SU-DHL-6 (cell line): ENCODE results near the gene VAT1.
A peak's percentile ranks its signal among the peaks of the same experiment; 100 is the strongest.
"Not testable (repeated sequence)": the region's sequence is repeated elsewhere in the genome, so short reads cannot be mapped to it uniquely, and the experiment has no call there.

Experiments
- H2AFZ ChIP-seq: fragments of 200-600 bp; sonication (generic); 2 replicates; pipeline ENCODE4 v1.6.1; 2014; ENCODE audit warnings: low read depth, mild to moderate bottlenecking, moderate library complexity, mixed read lengths, antibody characterized with exemption, low read length; ENCODE audit not compliant: severe bottlenecking
- H3F3A ChIP-seq: fragments of 200-600 bp; shearing (Covaris generic); 2 replicates; pipeline ENCODE4 v1.6.0; 2016; ENCODE audit warnings: antibody characterized with exemption, mild to moderate bottlenecking; ENCODE audit not compliant: insufficient read depth
- H3K27ac ChIP-seq: fragments of 200-600 bp; sonication (generic); 2 replicates; pipeline ENCODE4 v1.5.1; 2016; ENCODE audit warnings: low read depth, mild to moderate bottlenecking, low read length, moderate library complexity, mixed read lengths
- H3K27me3 ChIP-seq: fragments of 200-600 bp; sonication (generic), shearing (Covaris generic); 2 replicates; pipeline ENCODE4 v1.6.0; 2014; ENCODE audit warnings: mild to moderate bottlenecking, low read length
- H3K36me3 ChIP-seq: fragments of 200-600 bp; sonication (generic); 2 replicates; pipeline ENCODE4 v1.6.1; 2014; ENCODE audit warnings: mild to moderate bottlenecking, low read length, mixed read lengths
- H3K4me2 ChIP-seq: fragments of 300-600, 200-600 bp; shearing (Covaris generic), sonication (generic); 2 replicates; pipeline ENCODE4 v1.6.0; 2014; ENCODE audit warnings: low read length, low read depth, mild to moderate bottlenecking; ENCODE audit not compliant: poor library complexity, severe bottlenecking
- H3K4me3 ChIP-seq: fragments of 200-600 bp; sonication (generic); 2 replicates; pipeline ENCODE4 v1.5.1; 2014; ENCODE audit warnings: antibody characterized with exemption, low read length, mild to moderate bottlenecking, mixed read lengths; ENCODE audit not compliant: insufficient read depth, poor library complexity, severe bottlenecking
- H3K79me2 ChIP-seq: fragments of 200-600 bp; sonication (generic); 2 replicates; pipeline ENCODE4 v1.6.1; 2014; ENCODE audit warnings: mild to moderate bottlenecking, low read length, moderate library complexity; ENCODE audit not compliant: insufficient read depth
- H3K9ac ChIP-seq: fragments of 200-600 bp; sonication (generic); 2 replicates; pipeline ENCODE4 v1.7.0; 2014; ENCODE audit warnings: mild to moderate bottlenecking, low read length
- H3K9me2 ChIP-seq: fragments of 200-600 bp; sonication (generic); replicated peaks from 2 replicates; pipeline ENCODE4 v1.6.1; 2014; ENCODE audit warnings: low read length; ENCODE audit not compliant: insufficient read depth
- H3K9me3 ChIP-seq: fragments of 200-600 bp; sonication (generic); 2 replicates; pipeline ENCODE4 v1.6.1; 2014; ENCODE audit warnings: low read length, mixed read lengths; ENCODE audit not compliant: insufficient read depth
- H4K20me1 ChIP-seq: fragments of 200-600 bp; sonication (generic); 2 replicates; pipeline ENCODE4 v1.6.1; 2014; ENCODE audit warnings: low read depth, mild to moderate bottlenecking, antibody characterized with exemption, low read length, moderate library complexity, mixed read lengths
- CTCF ChIP-seq: fragments of 200-600 bp; sonication (generic); IDR thresholded peaks from one replicate; pipeline ENCODE4 v1.5.1; 2017; ENCODE audit warnings: antibody characterized with exemption, mild to moderate bottlenecking, low read length, moderate library complexity; ENCODE audit not compliant: insufficient read depth, poor library complexity, severe bottlenecking
- EZH2phosphoT487 ChIP-seq: fragments of 200-600 bp; sonication (generic), shearing (Covaris generic); conservative IDR thresholded peaks from 2 replicates; pipeline ENCODE4 v1.6.1; 2018; ENCODE audit warnings: mild to moderate bottlenecking, antibody characterized with exemption, low read length, moderate library complexity, mixed read lengths

VAT1 gene

GRCh38 chr17:43003542-43004172, 18.5 kb downstream of the VAT1 start:
- H3K36me3 ChIP-seq = peaks cover 22% of the 10 kb centered on the region
- H3K27ac ChIP-seq = no peak overlapping the region; the same call in 1 of the 2 replicates
- H3K4me3 ChIP-seq = no peak overlapping the region
- H3K9me3 ChIP-seq = no peaks in the 10 kb centered on the region
- no peaks in the 10 kb centered on the region for H3K9me2 ChIP-seq
- H3K79me2 ChIP-seq = peaks cover 16% of the 10 kb centered on the region
- no peak overlapping the region for H2AFZ ChIP-seq
- no peak for TF ChIP-seq EZH2phosphoT487
- TF ChIP-seq CTCF = no peak
- no peaks in the 10 kb centered on the region for H3K27me3 ChIP-seq
- H3F3A ChIP-seq = peaks cover 39% of the 10 kb centered on the region
- no peak overlapping the region for H3K9ac ChIP-seq
- no peak overlapping the region for H3K4me2 ChIP-seq
- H4K20me1 ChIP-seq = peaks cover 5% of the 10 kb centered on the region; the same call in 1 of the 2 replicates

- not testable (repeated sequence) for H3K9me2 ChIP-seq, H3K4me3 ChIP-seq, H3K27ac ChIP-seq, H3K9ac ChIP-seq, H3K9me3 ChIP-seq, H3K27me3 ChIP-seq, H2AFZ ChIP-seq, H3K4me2 ChIP-seq, H4K20me1 ChIP-seq
- H3K36me3 ChIP-seq = peaks cover 22% of the 10 kb centered on the region
- peaks cover 20% of the 10 kb centered on the region for H3K79me2 ChIP-seq
- peaks cover 40% of the 10 kb centered on the region for H3F3A ChIP-seq
Measured at GRCh38 chr17:43000894-43001293, 21.3 kb downstream of the VAT1 start.

- Histone ChIP-seq H3K36me3 (peaks cover 22% of the 10 kb centered on the region), H3F3A (peaks cover 41% of the 10 kb centered on the region), H3K4me3 (peak overlapping the region; percentile 95), H4K20me1 (peaks cover 5% of the 10 kb centered on the region; the same call in 1 of the 2 replicates), H3K9ac (peak overlapping the region; percentile 97), H3K27me3 (no peaks in the 10 kb centered on the region), H3K9me2 (no peaks in the 10 kb centered on the region), H3K27ac (peak overlapping the region; percentile 79), H3K79me2 (peaks cover 20% of the 10 kb centered on the region), H2AFZ (no peak overlapping the region), H3K9me3 (no peaks in the 10 kb centered on the region), H3K4me2 (peak overlapping the region; percentile 78)
- no peak for TF ChIP-seq EZH2phosphoT487
- TF ChIP-seq CTCF = no peak
Measured at GRCh38 chr17:42999003-42999525, 23.1 kb downstream of the VAT1 start.
